NCI-H2227 (cell line): ENCODE results near the gene FHOD3.
A peak's percentile ranks its signal among the peaks of the same experiment; 100 is the strongest.
"Not testable (repeated sequence)": the region's sequence is repeated elsewhere in the genome, so short reads cannot be mapped to it uniquely, and the experiment has no call there.

ENCODE experiments used
- DNase-seq: peaks from one replicate; lab custom pipeline; 2025; ENCODE audit not compliant: unreplicated experiment; lab: John Stamatoyannopoulos, UW

The FHOD3 gene

GRCh38 chr18:36441426-36442240 lies 144.1 kb downstream of the FHOD3 start:
- peak; percentile 81 for DNase-seq

GRCh38 chr18:36442717-36443116 lies 145.2 kb downstream of the FHOD3 start:
- no peak for DNase-seq

DNA sequence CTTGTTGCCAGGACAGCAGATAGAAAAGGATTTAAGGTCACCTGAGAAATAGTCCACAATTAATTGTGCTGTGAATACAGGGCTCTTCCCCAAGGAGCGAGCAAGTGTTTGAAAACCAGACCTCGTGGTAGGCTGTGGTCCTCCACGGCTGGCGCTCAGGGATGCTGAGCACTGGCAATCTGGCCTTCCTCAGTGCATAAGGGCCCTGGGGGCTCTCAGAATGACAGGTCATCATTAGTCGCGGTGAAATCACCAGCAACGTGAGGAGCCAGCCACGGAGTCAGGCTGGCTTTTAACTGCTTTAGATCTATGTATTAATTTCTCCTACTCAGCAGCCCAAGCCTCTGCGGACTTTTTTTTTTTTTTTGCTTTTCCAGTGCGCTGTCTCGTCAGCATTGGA lies 148.5 kb downstream of the FHOD3 start:
- DNase-seq = peak; percentile 77

DNA sequence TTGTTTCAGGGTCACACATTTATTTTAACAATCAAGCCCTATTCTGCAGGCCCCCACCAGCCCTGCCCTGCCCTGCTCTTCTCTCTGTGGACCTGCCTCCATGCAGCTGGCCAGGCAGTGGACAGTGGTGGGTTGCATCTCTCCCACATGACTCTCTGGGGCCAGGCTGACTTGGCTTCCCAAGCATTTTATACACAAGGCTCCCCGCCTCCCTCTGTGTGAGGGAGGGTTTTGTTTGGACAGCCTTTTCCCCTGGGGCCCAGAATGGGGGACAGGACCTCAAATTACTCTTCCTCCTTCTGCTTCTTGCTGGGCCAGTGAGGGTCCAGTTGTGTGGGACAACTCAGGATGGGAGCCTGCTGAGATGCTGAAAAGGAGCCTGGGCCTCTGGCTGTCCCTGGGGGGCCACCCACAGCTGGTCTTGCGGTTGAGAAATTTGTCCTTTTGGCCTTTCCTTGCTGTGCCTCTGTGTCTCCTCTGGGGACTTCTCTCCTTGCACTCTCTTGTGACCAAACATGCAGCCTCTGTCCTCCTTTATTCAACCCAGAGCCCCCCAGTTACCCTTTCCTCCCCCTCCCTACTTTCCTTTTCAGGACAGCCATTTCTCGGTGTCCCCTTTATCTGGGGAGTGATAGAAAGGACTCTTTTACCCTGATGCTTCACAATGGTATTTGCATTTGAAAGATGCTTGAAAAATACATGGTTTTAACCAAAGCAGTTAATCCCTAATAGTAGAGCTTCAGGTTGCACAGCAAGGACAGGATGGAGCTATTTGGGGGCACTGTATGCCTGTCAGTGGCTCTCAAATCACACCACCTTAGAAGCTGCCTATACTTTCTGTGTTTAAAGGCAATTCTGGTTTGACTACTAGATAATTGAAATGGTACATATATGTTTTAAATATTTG lies 151.1 kb downstream of the FHOD3 start:
- no peak for DNase-seq

DNA sequence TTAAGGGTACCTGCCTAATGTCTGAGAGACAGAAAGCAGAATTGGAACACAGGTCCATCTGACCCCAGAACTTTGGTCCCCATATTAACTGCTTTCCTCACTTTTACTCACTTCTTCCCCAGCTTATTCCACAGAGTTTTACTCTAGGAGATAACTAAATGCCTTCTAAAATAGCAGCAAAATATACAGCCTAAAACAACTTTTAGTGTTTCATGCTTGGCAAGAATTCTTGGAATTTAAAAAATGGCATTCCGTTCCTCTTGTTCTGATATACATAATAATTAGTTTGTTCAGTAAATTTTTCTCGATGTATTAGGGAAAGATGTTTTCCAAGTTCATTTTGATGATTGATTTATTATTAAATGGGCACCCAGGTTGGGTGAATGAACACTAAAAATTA lies 151.9 kb downstream of the FHOD3 start:
- DNase-seq = no peak

- DNase-seq = no peak
Measured at GRCh38 chr18:36450264-36450663, 152.8 kb downstream of the FHOD3 start.

DNA sequence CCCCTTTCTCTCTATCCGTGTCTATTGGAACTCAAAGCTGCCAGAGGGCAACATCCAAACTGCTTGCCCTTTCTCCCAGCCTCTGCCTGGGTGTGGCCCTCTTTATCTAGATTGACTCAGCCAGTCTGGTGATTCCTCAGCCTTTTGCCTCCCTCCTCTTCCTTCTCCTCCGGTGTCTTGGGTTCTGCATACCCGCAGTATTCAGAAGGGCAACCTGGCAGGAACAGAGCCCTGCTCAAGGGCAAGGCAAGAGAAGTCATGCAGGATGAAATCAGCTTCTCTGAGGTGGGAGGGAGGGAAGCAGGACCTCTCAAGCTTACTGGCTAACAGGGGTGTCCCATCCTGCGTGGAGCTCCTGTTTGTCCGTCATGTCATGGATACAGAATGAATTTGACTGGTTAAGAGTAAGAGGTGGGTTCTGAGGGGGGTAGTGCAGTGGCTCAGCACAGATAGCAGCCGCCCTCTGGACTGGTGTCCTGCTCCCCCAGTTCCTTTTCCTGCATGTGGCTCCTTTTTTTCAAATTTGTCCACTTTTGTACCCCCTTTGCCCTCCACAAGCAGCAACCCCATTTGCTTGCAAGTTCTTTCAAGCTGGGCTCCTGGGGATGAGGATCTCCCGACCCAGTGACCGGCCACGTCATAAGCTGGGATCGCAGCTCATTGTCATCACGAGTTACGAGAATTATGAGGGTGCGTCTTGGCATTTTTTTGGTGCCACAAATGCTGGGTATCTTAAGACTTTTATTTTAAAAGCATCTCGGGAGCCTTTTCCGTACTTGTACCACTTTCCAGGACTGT lies 154.1 kb downstream of the FHOD3 start:
- DNase-seq = no peak

DNA sequence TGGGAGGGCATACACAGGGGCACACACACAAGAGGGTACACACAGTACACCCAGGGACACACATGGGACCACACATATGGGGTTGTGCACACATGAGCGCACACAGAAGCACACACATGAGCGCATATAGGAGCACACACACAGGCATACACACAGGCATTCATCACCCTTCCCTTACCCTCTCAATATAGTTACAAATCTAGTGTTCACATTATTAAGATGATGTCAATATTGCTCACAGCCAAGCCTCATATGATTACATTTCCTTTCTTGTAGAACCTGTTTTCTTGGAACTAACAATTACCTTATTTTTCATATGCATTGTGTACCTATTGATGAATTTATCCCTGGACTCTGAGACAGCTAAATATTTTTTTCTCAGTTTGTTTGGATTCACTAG lies 156.7 kb downstream of the FHOD3 start:
- no peak for DNase-seq

- peak; percentile 20 for DNase-seq
Measured at GRCh38 chr18:36454848-36455458, 157.4 kb downstream of the FHOD3 start.

- DNase-seq = no peak
Measured at GRCh38 chr18:36455931-36456330, 158.4 kb downstream of the FHOD3 start.

- no peak for DNase-seq
Measured at GRCh38 chr18:36456622-36457021, 159.1 kb downstream of the FHOD3 start.

GRCh38 chr18:36457683-36458082 lies 160.2 kb downstream of the FHOD3 start:
- DNase-seq = no peak

GRCh38 chr18:36458306-36458705 lies 160.8 kb downstream of the FHOD3 start:
- no peak for DNase-seq

DNA sequence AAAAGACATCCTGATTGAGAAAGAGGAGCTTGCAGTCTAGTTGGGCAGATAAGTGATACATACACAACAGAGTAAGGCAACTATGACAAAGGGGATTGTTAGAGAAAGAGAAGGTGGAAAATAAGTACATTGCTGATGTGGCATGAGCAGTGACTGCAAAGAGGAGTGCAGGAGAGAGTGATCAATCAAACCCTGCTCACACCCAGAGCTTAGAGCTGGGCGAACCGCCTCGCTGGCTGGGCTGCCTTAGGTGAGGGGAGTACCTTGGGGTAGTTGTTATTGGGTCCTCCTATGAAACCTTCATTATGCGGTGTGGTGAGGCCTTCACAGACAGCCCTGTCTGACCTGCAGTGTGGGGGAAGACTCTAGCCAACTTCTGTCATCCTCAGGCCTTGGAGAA lies 161.7 kb downstream of the FHOD3 start:
- DNase-seq = no peak

DNA sequence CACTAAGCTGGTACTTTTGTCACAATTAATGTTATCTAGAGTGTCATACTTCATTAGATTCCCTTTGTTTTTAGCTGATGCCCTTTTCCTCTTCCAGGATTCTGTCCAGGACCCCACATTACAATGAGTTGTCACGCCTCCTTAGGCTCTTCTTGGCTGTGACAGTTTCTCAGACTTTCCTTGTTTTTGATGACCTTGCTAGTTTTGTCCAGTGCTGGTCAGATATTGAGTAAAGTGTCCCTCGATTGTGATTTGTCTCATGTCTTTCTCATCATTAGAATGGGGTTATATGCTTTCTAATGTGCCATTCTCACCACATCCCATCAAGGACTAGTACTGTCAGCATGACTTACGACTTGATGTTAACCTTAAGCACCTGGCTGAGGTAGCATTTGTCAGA lies 162.3 kb downstream of the FHOD3 start:
- DNase-seq = no peak

DNA sequence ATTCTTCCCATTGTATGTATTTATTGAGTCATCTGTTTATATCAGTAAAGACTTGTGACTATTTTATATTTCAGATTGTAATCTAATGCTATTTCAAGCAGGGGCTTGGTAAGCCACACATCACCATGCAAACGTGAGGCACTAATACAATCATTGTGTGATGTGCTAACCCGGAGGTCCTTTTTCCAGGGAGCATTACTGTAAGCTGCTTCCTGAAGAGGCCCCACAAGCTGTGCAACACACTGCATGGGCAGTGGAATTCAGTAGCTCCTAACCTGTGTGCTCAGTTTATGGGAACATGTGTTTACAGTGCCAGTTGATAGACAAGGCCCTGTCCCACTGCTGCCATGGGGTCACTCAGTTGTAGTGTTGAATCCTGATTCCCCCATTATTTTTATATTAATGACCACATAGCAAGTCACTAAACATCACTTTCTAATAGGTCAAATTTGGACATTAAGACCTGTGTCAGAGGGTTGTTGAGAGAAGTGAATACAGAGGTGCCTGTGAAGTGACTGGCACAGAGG lies 162.9 kb downstream of the FHOD3 start:
- DNase-seq = no peak

DNA sequence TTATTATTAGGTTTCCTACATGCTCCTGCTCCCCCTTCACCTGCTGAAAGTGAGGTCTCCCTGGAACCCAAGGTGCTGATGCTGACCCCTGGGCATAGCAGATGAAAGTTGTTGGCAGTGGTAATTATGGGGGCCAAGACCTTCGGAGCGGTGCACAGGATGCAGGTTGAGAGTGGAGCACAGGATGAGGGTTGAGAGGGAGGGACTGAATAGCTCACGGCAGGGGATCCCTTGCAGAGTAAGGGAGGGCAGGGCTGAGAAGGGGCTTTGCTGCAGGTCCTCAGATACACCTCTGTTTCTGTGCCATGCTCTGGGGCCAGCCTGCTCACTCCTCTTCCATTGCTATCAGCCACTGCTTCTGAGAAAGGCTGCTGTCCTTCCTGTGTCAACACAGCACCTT lies 163.3 kb downstream of the FHOD3 start:
- DNase-seq = peak; percentile 18

DNA sequence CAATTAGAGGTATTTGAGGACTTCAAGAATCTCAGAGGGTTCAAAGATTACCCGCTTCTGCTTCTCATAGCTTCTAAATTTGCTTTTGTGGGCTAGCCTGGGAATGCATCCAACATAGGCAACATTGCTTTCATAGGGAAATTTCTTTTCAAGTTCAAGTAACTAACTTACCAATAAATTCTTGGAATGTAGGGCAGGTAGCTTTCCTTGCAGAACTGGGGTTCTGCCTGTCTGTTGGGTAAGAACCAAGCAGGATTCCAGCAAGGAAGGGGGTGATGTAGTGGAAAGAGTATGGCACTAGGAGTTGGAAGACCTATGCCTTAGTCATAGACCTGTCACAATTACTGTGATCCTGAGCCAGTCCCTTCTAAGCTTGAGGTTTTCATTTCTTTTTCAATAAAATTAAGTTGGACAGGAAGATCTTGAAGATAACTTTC lies 164.1 kb downstream of the FHOD3 start:
- DNase-seq = no peak

DNA sequence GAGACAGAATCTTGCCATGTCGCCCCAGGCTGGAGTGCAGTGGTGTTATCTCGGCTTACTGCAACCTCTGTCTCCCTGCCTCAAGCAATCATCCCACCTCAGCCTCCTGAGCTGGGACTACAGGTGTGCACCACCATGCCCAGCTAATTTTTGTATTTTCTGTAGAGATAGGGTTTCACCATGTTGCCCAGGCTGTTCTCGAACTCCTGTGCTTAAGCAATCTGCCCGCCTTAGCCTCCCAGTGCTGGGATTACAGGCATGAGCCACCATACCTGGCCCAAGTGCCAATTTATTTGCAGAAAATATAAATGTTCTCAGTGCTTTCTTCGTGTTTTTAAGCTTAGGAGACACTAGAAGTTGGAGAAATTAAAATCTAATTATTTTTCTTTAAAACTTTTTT lies 166.0 kb downstream of the FHOD3 start:
- not testable (repeated sequence) for DNase-seq

- no peak for DNase-seq
Measured at GRCh38 chr18:36464126-36464651, 166.7 kb downstream of the FHOD3 start.
